HG03064 (cell line): ENCODE data around the gene TXNRD1.
"Not testable (repeated sequence)": the region's sequence is repeated elsewhere in the genome, so short reads cannot be mapped to it uniquely, and the experiment has no call there.

Experiments
- ATAC-seq: cut with Tn5 transposase; IDR thresholded peaks from one replicate; pipeline ENCODE4 v1.9.1; 2021; ENCODE audit warnings: low read depth; ENCODE audit not compliant: unreplicated experiment

TXNRD1 gene

DNA sequence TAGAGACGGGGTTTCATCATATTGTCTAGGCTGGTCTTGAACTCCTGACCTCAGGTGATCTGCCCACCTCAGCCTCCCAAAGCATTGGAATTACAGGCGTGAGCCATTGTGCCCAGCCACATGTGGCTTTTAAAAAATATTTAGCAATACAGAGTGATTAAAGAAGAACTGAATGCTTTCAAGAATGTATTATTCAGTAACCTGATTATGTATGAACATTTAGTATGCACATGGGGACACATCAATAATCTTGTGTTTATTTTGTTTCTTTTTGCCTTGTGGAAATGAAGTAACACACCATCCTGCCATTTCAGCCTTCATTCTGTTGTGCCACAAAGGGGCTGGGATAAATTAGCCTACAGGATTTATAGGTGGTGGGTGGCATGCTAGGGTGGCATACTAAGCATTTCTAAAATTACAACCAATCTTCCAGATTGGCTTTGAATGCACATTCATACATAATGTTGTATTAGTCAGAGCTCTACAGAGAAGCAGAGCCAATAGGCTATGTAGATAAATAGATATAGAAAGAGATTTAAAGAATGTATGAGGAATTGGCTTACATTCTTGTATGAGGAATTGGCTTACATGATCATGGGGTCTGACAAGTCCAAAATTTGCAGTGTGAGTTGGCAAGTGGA lies 25.5 kb upstream of the TXNRD1 start:
- ATAC-seq, result no peak

DNA sequence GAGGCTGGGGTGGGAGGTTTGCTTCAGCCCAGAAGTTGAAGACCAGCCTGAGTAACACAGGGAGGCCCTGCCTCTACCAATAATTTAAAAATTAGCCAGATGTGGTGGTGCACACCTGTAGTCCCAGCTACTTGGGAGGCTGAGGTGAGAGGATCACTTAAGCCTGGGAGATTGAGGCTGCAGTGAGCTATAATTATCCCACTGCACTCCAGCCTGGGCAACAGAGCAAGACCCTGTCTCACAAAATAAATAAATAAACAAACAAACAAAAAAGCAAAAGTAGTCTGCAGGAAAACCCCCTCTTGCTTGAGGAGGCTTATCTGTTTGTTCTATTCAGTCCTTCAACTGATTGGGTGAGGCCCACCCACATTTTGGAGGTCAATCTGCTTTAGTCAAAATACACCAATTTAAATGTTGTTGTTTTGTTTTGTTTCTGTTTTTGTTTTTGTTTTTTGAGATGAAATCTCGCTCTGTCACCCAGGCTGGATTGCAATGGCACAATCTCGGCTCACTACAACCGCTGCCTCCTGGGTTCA lies 24.9 kb upstream of the TXNRD1 start:
- ATAC-seq, result no peak

DNA sequence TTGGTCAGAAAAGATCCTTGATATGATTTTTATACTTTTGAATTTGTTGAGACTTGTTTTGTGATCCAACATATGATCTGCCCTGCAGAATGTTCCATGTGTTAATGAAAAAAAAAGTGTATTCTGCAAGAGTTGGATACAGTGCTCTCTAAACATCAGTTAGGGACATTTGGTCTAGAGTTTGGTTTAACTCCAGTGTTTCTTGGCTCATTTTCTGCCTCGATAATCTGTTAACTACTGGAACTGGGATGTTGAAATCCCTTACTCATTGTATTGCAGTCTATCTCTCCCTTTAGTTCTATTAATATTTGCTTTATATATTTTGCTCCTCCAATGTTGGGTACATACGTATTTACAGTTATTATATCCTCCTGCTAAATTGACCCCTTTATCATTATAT lies 18.3 kb upstream of the TXNRD1 start:
- no peak for ATAC-seq

- no peak for ATAC-seq
Observed at GRCh38 chr12:104199964-104200363, 15.6 kb upstream of the TXNRD1 start.

GRCh38 chr12:104201238-104202001 lies 14.2 kb upstream of the TXNRD1 start:
- no peak for ATAC-seq

GRCh38 chr12:104204690-104205480 lies 10.7 kb upstream of the TXNRD1 start:
- no peak for ATAC-seq

GRCh38 chr12:104207416-104208205 lies 8.0 kb upstream of the TXNRD1 start:
- no peak for ATAC-seq

- ATAC-seq, result no peak
Observed at GRCh38 chr12:104212516-104212915, 3.1 kb upstream of the TXNRD1 start.

- no peak for ATAC-seq
Observed at GRCh38 chr12:104213952-104214351, 1.6 kb upstream of the TXNRD1 start.

- no peak for ATAC-seq
Observed at GRCh38 chr12:104216521-104216924, 944 bp downstream of the TXNRD1 start.

DNA sequence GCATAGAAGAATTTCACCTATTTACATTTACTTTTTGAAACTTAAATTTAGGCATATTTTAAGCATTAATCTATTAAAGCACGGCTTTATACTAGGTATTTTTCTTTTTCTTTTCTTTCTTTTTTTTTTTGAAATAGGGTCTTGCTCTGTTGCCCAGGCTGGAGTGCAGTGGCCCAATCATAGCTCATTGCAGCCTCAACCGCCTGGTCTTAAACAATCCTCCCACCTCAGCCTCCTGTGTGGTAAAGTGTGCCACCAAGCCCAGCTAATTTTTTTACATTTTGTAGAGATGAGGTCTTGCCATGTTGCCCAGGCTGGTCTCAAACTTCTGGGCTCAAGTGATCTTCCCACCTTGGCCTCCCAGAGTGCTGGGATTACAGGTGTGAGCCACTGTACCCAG lies 2.9 kb downstream of the TXNRD1 start:
- not testable (repeated sequence) for ATAC-seq

DNA sequence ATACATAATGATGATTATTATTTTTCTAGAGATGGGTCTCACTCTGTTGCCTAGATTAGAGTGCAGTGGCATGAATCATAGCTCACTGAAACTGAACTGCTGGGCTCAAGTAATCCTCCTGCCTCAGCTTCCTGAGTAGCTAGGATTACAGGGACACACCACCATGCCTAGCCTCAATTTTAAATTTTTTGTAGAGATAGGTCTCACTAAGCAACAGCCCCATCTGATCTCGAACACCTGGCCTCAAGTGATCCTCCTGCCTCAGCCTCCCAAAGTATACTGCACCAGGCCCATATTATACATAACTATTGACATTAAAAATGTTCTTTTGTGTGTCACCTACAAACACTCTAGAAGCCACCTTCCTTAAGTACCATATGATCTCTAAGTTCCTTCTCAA lies 3.4 kb downstream of the TXNRD1 start:
- ATAC-seq, result no peak

- ATAC-seq, result no peak
Observed at GRCh38 chr12:104219361-104219892, 3.8 kb downstream of the TXNRD1 start.

- ATAC-seq, result no peak
Observed at GRCh38 chr12:104219908-104220404, 4.4 kb downstream of the TXNRD1 start.

- ATAC-seq, result no peak
Observed at GRCh38 chr12:104220931-104221330, 5.4 kb downstream of the TXNRD1 start.

DNA sequence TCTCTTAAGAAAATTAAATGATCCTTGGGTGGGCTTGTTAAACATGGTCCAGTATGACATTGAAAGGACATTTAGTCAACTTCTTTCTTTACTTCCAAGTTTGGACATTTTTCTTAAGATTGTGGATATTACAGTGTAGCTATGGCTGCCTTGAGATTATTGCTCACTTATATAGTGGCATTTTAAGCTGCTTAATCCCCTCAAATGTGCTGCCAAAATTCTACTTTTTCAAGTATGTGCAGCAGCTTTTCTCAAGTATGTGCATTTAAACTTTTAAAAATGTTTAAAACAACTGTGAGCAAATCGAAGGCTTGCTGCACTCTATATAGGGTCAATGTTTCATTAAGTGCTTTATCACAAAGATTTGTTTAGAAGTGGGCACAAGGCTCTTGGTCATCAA lies 7.4 kb downstream of the TXNRD1 start:
- ATAC-seq, result no peak

- ATAC-seq, result no peak
Observed at GRCh38 chr12:104223712-104224111, 8.1 kb downstream of the TXNRD1 start.

- no peak for ATAC-seq
Observed at GRCh38 chr12:104226672-104227071, 11.1 kb downstream of the TXNRD1 start.

- ATAC-seq, result no peak
Observed at GRCh38 chr12:104230304-104231095, 14.9 kb downstream of the TXNRD1 start.
